ENCODE data around the gene ZDHHC22. TPM values are rescaled to one million over a fixed set of nuclear protein-coding genes. Genes with fewer than 3 reads are reported as not detected.

ZDHHC22 gene
- total RNA-seq, 1 experiment from 2014 or later = 11.3 TPM

GRCh38 chr14:77186911-77187648 is 45.5 kb upstream of the ZDHHC22 start:
- Histone ChIP-seq H3K14ac (ENCODE audit: insufficient read depth, low read length) (no peak overlapping the region; the same call in 1 of the 2 replicates), H3T11ph (ENCODE audit: low read length) (no peak overlapping the region), H4K91ac (ENCODE audit: insufficient read length, low read depth, low read length) (no peak overlapping the region), H3K23ac (ENCODE audit: insufficient read length, low read depth, low read length) (no peak overlapping the region), H3K23me2 (ENCODE audit: insufficient read length, low read depth, low read length, poor library complexity, severe bottlenecking) (peaks cover 5% of the 10 kb centered on the region), H2AK5ac (ENCODE audit: insufficient read length, low read length) (no peak overlapping the region), H3K79me1 (ENCODE audit: insufficient read depth, low read depth, low read length, poor library complexity, severe bottlenecking) (no peaks in the 10 kb centered on the region), H3K27me3 (ENCODE audit: insufficient read depth, low read length) (no peaks in the 10 kb centered on the region), H3K4me2 (ENCODE audit: insufficient read depth, insufficient read length, low read length) (no peak overlapping the region), H2BK20ac (ENCODE audit: low read depth, low read length, poor library complexity, severe bottlenecking) (no peak overlapping the region), H3K4ac (ENCODE audit: low read depth, low read length) (no peak overlapping the region), H2BK12ac (ENCODE audit: insufficient read length, low read depth, low read length) (no peak overlapping the region), H3K56ac (ENCODE audit: insufficient read length, low read depth, low read length) (no peak overlapping the region), H2BK5ac (ENCODE audit: insufficient read length, low read length) (no peak overlapping the region), H3K9ac (ENCODE audit: extremely low read depth, insufficient read length, low read length) (no peak overlapping the region), H3K9me3 (ENCODE audit: control insufficient read depth, low read depth, low read length) (no peaks in the 10 kb centered on the region), H3K4me1 (ENCODE audit: insufficient read depth, low read length) (no peaks in the 10 kb centered on the region), H4K5ac (ENCODE audit: insufficient read length, low read depth, low read length) (no peak overlapping the region), H4K20me1 (ENCODE audit: control insufficient read depth, insufficient read depth, insufficient read length) (no peaks in the 10 kb centered on the region), H3K79me2 (ENCODE audit: insufficient read depth, low read length) (no peaks in the 10 kb centered on the region), H3K18ac (ENCODE audit: insufficient read length, low read depth, low read length) (no peak overlapping the region), H2AFZ (ENCODE audit: low read length) (no peak overlapping the region), H3K27ac (ENCODE audit: insufficient read length, low read depth, low read length) (no peak overlapping the region), H2BK15ac (ENCODE audit: low read depth, low read length) (no peak overlapping the region), H2BK120ac (ENCODE audit: low read depth, low read length, poor library complexity, severe bottlenecking) (no peak overlapping the region), H4K8ac (replicated peaks; ENCODE audit: insufficient read length, low read depth, low read length) (no peak overlapping the region)
- no peak for TF ChIP-seq CTCF (conservative IDR thresholded peaks at IDR 0.05)
- no CpG with 5 or more reads among the region's 15 CpGs for WGBS (ENCODE audit: extremely low coverage, insufficient read length, low lambda C conversion rate)
- Mint-ChIP-seq H3K27ac (peak overlapping the region in 1 of 3 experiments; percentile 53; a peak in 2 of 7 replicates), H3K9me3 (no peaks in the 10 kb centered on the region), H3K36me3 (ENCODE audit: insufficient read depth in 1 of 3, low read depth in 3 of 3) (no peaks in the 10 kb centered on the region), H3K4me3 (no peak overlapping the region), H3K27me3 (ENCODE audit: low read depth) (peaks cover 7% of the 10 kb centered on the region), H3K4me1 (peaks cover 15 to 24% of the 10 kb centered on the region in 2 experiments)
- no peak for DNase-seq

Data from H9 (cell line).